Measurements from ENCODE around the gene LPAR5.

- TF ChIP-seq, protein P1, sequence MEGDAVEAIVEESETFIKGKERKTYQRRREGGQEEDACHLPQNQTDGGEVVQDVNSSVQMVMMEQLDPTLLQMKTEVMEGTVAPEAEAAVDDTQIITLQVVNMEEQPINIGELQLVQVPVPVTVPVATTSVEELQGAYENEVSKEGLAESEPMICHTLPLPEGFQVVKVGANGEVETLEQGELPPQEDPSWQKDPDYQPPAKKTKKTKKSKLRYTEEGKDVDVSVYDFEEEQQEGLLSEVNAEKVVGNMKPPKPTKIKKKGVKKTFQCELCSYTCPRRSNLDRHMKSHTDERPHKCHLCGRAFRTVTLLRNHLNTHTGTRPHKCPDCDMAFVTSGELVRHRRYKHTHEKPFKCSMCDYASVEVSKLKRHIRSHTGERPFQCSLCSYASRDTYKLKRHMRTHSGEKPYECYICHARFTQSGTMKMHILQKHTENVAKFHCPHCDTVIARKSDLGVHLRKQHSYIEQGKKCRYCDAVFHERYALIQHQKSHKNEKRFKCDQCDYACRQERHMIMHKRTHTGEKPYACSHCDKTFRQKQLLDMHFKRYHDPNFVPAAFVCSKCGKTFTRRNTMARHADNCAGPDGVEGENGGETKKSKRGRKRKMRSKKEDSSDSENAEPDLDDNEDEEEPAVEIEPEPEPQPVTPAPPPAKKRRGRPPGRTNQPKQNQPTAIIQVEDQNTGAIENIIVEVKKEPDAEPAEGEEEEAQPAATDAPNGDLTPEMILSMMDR (IDR thresholded peaks at IDR 0.05; ENCODE audit: insufficient read depth, low read depth, low read length), result no peak
- TF ChIP-seq EZH2 (IDR thresholded peaks at IDR 0.05; ENCODE audit: insufficient read depth, low read length), result no peak
These were observed 21.1 kb downstream of the LPAR5 start for GRCh38 chr12:6614513-6615172.
